ENCODE measurements around the gene PIP5K1B. TPM values are rescaled to one million over a fixed set of nuclear protein-coding genes. Genes with fewer than 3 reads are reported as not detected.

Gene PIP5K1B
- total and polyA plus RNA-seq, 2 experiments from 2014 or later = 1.3 to 2.8 TPM

- Mint-ChIP-seq H3K27me3 (ENCODE audit: insufficient read depth, low read depth, poor library complexity) (peaks cover 5% of the 10 kb centered on the region), H3K27ac (no peak overlapping the region), H3K4me1 (peaks cover 30% of the 10 kb centered on the region), H3K9me3 (no peaks in the 10 kb centered on the region), H3K36me3 (ENCODE audit: low read depth) (no peaks in the 10 kb centered on the region; the same call in 2 of the 3 replicates), H3K4me3 (no peak overlapping the region)
- Histone ChIP-seq H3K4me2 (no peak overlapping the region), H3K27ac (ENCODE audit: low read depth) (no peak overlapping the region), H2AFZ (no peak overlapping the region), H3K27me3 (ENCODE audit: insufficient read depth) (no peaks in the 10 kb centered on the region), H3K79me2 (replicated peaks; ENCODE audit: insufficient read depth) (no peaks in the 10 kb centered on the region), H3F3A (replicated peaks; ENCODE audit: low read depth) (no peaks in the 10 kb centered on the region), H3K9me2 (ENCODE audit: insufficient read depth) (peaks cover 4% of the 10 kb centered on the region; the same call in 1 of the 2 replicates), H4K20me1 (replicated peaks; ENCODE audit: insufficient read depth) (no peaks in the 10 kb centered on the region), H3K36me3 (ENCODE audit: insufficient read depth) (no peaks in the 10 kb centered on the region), H3K4me1 (ENCODE audit: insufficient read depth) (peaks cover 14% of the 10 kb centered on the region; the same call in 1 of the 2 replicates), H3K4me3 (no peak overlapping the region)
- TF ChIP-seq ZNF114 (CRISPR knock-in tag; IDR thresholded peaks at IDR 0.05) = no peak
- no peak for TF ChIP-seq ETS1 (IDR thresholded peaks at IDR 0.05)
- no peak for TF ChIP-seq EZH2 (IDR thresholded peaks at IDR 0.05; ENCODE audit: low read depth, unreplicated experiment)
- TF ChIP-seq STAT1 (IDR thresholded peaks at IDR 0.05; ENCODE audit: unreplicated experiment) = no peak
- TF ChIP-seq REST (IDR thresholded peaks at IDR 0.05; ENCODE audit: unreplicated experiment) = no peak
- TF ChIP-seq POLR2AphosphoS5 (IDR thresholded peaks at IDR 0.05; ENCODE audit: low read depth) = no peak
- TF ChIP-seq NANOG (IDR thresholded peaks at IDR 0.05; ENCODE audit: borderline replicate concordance) = no peak
- TF ChIP-seq ZNF331 (CRISPR knock-in tag; IDR thresholded peaks at IDR 0.05; ENCODE audit: low read depth) = no peak
- TF ChIP-seq EZH2phosphoT487 (IDR thresholded peaks at IDR 0.05; ENCODE audit: unreplicated experiment) = no peak
- no peak for TF ChIP-seq CREB1 (CRISPR knock-in tag; IDR thresholded peaks at IDR 0.05; ENCODE audit: low read depth)
- no peak for TF ChIP-seq ZNF462 (CRISPR knock-in tag; IDR thresholded peaks at IDR 0.05)
- no peak for TF ChIP-seq CTCF (conservative IDR thresholded peaks at IDR 0.05; ENCODE audit: low read depth in 2 of 2)
- TF ChIP-seq JUNB (IDR thresholded peaks at IDR 0.05; ENCODE audit: unreplicated experiment) = no peak
- ATAC-seq = no peak
- DNase-seq (ENCODE audit: low spot score) = no peak
Observed at GRCh38 chr9:68897577-68898145, 192.6 kb downstream of the PIP5K1B start.

Data from GM23338 (cell line).